Gastrocnemius medialis (tissue), 4 donors: Measurements from ENCODE around the gene STPG4.

Experiments
- CTCF ChIP-seq, 5 experiments: fragments of 450-650 bp in 3 of 5; fragments of 200-600 bp in 2 of 5; sonication (generic) in 2 of 5; IDR thresholded peaks in 4 of 5; conservative IDR thresholded peaks in 1 of 5; 1 replicate in 4 of 5; 2 replicates in 1 of 5; pipeline ENCODE4 v1.5.1; 2016 to 2019; ENCODE audit warnings: antibody characterized with exemption in 5 of 5, mild to moderate bottlenecking in 3 of 5, moderate library complexity in 3 of 5
- POLR2A ChIP-seq, 2 donors: fragments of 450-650 bp; IDR thresholded peaks; one replicate each; pipeline ENCODE4 v1.6.1; 2017; ENCODE audit warnings: antibody characterized with exemption in 2 of 2, mild to moderate bottlenecking in 2 of 2, moderate library complexity in 2 of 2

DNA sequence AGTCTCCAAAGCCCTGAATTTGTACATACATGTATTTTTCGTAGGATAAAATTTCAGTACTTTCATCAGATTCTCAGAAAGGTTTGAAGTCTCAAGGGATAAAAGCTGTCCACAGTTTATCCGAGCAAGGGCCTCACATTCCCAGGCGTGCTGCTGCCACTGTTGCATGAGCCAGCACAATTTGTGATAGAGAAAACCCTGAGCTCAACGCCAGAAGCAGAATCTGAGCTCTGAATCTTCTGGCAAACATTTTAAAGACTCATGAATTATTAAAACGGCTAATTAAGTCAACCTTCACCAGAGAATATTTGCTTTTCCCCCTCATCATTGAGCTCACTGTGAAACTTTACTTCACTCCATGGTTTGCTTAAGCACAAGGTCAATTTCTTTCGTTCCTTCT, 38.5 kb upstream of the STPG4 start:
- TF ChIP-seq CTCF (IDR thresholded peaks at IDR 0.05 in 4 of 5, conservative IDR thresholded peaks at IDR 0.05 in 1 of 5) (no peak), POLR2A (IDR thresholded peaks at IDR 0.05) (no peak)
